Endodermal cell (in vitro differentiated cells): ENCODE measurements around the gene CCT2. TPM values are rescaled to one million over a fixed set of nuclear protein-coding genes. Genes with fewer than 3 reads are reported as not detected.

Experiments used
- DNase-seq: peaks from one replicate; pipeline ENCODE4 v3.0.0-alpha.2; 2017
- H3K27ac ChIP-seq: 2 replicates; pipeline ENCODE4 v1.5.1; 2013; ENCODE audit warnings: mild to moderate bottlenecking, low read depth, low read length, moderate library complexity
- H3K27me3 ChIP-seq: 2 replicates; pipeline ENCODE4 v1.6.1; 2013; ENCODE audit warnings: mild to moderate bottlenecking, low read length, moderate library complexity; ENCODE audit not compliant: insufficient read depth, control insufficient read depth, poor library complexity, severe bottlenecking
- H3K36me3 ChIP-seq: 2 replicates; pipeline ENCODE4 v1.7.0; 2013; ENCODE audit warnings: mild to moderate bottlenecking, low read length, moderate library complexity; ENCODE audit not compliant: control insufficient read depth, insufficient read depth
- H3K4me1 ChIP-seq: one replicate; pipeline ENCODE4 v1.7.0; 2013; ENCODE audit warnings: low read length; ENCODE audit not compliant: control insufficient read depth, insufficient read depth
- H3K4me3 ChIP-seq: 2 replicates; pipeline ENCODE4 v1.5.1; 2013; ENCODE audit warnings: mild to moderate bottlenecking, low read length, moderate library complexity
- H3K9ac ChIP-seq: 2 replicates; pipeline ENCODE4 v1.6.1; 2013; ENCODE audit warnings: mild to moderate bottlenecking, low read length, moderate library complexity; ENCODE audit not compliant: poor library complexity, severe bottlenecking; ENCODE audit errors: extremely low read depth
- H3K9me3 ChIP-seq: 2 replicates; pipeline ENCODE4 v1.6.1; 2013; ENCODE audit warnings: mild to moderate bottlenecking, low read length, moderate library complexity; ENCODE audit not compliant: control insufficient read depth
- H3K27ac Mint-ChIP-seq: 2 replicates; pipeline ENCODE4 v1.8.0; 2020; ENCODE audit warnings: mixed read lengths
- H3K27me3 Mint-ChIP-seq: 2 replicates; pipeline ENCODE4 v1.8.0; 2021; ENCODE audit warnings: mild to moderate bottlenecking, mixed read lengths; ENCODE audit not compliant: insufficient read depth
- H3K36me3 Mint-ChIP-seq: 2 replicates; pipeline ENCODE4 v1.8.0; 2020; ENCODE audit warnings: low read depth, mixed read lengths
- H3K4me1 Mint-ChIP-seq: 2 replicates; pipeline ENCODE4 v1.8.0; 2020; ENCODE audit warnings: mixed read lengths
- H3K4me3 Mint-ChIP-seq: 2 replicates; pipeline ENCODE4 v1.8.0; 2020; ENCODE audit warnings: mild to moderate bottlenecking, moderate library complexity, mixed read lengths
- H3K9me3 Mint-ChIP-seq: 2 replicates; pipeline ENCODE4 v1.8.0; 2020; ENCODE audit warnings: mild to moderate bottlenecking, mixed read lengths
- WGBS, 2 experiments: methylation state at CpG; one replicate each; pipeline versions ENCODE4 v1.1.5 to v1.1.7; 2013; ENCODE audit warnings: missing lambda C conversion rate in 2 of 2, mixed read lengths in 1 of 2; ENCODE audit not compliant: insufficient coverage in 1 of 2, insufficient read length in 1 of 2; 5-methylcytosine and 5-hydroxymethylcytosine counted together
- total RNA-seq, 2 donors: library from RNA; stranded (reverse); fragmentation: NEBNext Ultra II Directional in 1 of 2; extraction: Animal tissue kit (Norgen Biotek cat#: 25700) in 1 of 2; gene quantifications; 2 replicates in 1 of 2; 3 replicates in 1 of 2; pipeline ENCODE4 v1.2.1, GENCODE V29; 2021
- TF ChIP-seq, protein P1 (sequence below): fragments of 200-600 bp; sonication (generic); conservative IDR thresholded peaks from 2 replicates; pipeline ENCODE4 v1.5.0; 2021; ENCODE audit warnings: antibody characterized with exemption, mild to moderate bottlenecking

The CCT2 gene
- total RNA-seq, 2 donors from 2014 or later = 284 to 319 TPM

- TF ChIP-seq, protein P1, sequence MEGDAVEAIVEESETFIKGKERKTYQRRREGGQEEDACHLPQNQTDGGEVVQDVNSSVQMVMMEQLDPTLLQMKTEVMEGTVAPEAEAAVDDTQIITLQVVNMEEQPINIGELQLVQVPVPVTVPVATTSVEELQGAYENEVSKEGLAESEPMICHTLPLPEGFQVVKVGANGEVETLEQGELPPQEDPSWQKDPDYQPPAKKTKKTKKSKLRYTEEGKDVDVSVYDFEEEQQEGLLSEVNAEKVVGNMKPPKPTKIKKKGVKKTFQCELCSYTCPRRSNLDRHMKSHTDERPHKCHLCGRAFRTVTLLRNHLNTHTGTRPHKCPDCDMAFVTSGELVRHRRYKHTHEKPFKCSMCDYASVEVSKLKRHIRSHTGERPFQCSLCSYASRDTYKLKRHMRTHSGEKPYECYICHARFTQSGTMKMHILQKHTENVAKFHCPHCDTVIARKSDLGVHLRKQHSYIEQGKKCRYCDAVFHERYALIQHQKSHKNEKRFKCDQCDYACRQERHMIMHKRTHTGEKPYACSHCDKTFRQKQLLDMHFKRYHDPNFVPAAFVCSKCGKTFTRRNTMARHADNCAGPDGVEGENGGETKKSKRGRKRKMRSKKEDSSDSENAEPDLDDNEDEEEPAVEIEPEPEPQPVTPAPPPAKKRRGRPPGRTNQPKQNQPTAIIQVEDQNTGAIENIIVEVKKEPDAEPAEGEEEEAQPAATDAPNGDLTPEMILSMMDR = no peak
- no peaks in the 10 kb centered on the region for H3K27me3 Mint-ChIP-seq
- DNase-seq = no peak
- no peak overlapping the region for H3K27ac Mint-ChIP-seq
- Histone ChIP-seq H3K27ac (no peak overlapping the region), H3K36me3 (peaks cover 73% of the 10 kb centered on the region), H3K9ac (no peak overlapping the region), H3K4me3 (no peak overlapping the region), H3K4me1 (no peaks in the 10 kb centered on the region), H3K27me3 (no peaks in the 10 kb centered on the region), H3K9me3 (no peaks in the 10 kb centered on the region)
- no peak overlapping the region for H3K4me3 Mint-ChIP-seq
- 95 to 100% methylated on average over 4 of the region's 4 CpGs for WGBS, 2 experiments
- H3K36me3 Mint-ChIP-seq = peaks cover 66% of the 10 kb centered on the region
- H3K9me3 Mint-ChIP-seq = no peaks in the 10 kb centered on the region
- H3K4me1 Mint-ChIP-seq = no peaks in the 10 kb centered on the region
These were observed 3.3 kb downstream of the CCT2 start for GRCh38 chr12:69588527-69588926.

DNA sequence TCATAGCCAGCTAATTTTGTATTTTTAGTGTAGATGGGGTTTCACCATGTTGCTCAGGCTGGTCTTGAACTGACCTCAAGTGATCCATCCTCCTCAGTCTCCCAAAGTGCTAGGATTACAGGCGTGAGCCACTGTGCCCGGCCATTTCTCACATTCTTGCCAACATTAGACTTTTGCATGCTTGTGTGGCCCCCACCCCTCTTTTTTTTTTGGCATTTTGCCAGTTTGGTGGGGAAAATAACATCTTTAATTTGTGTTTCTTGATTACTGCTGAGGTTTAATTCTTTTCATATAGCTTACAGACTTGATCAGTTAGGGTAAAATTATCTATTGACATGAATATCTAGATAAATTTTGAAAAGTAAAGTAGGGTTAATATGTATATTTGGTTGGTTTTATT lies 3.8 kb downstream of the CCT2 start:
- H3K9me3 ChIP-seq = no peaks in the 10 kb centered on the region
- H3K36me3 ChIP-seq = peaks cover 79% of the 10 kb centered on the region
- H3K36me3 Mint-ChIP-seq = peaks cover 72% of the 10 kb centered on the region
- H3K27me3 Mint-ChIP-seq = no peaks in the 10 kb centered on the region
- WGBS, 2 experiments = 100% methylated on average over 2 of the region's 2 CpGs
- H3K27me3 ChIP-seq = no peaks in the 10 kb centered on the region
- H3K4me3 ChIP-seq = no peak overlapping the region
- H3K9me3 Mint-ChIP-seq = no peaks in the 10 kb centered on the region
- TF ChIP-seq, protein P1 = no peak
- H3K27ac ChIP-seq = no peak overlapping the region
- no peak overlapping the region for H3K4me3 Mint-ChIP-seq
- no peaks in the 10 kb centered on the region for H3K4me1 ChIP-seq
- H3K9ac ChIP-seq = no peak overlapping the region
- no peak overlapping the region for H3K27ac Mint-ChIP-seq
- H3K4me1 Mint-ChIP-seq = no peaks in the 10 kb centered on the region
- no peak for DNase-seq

DNA sequence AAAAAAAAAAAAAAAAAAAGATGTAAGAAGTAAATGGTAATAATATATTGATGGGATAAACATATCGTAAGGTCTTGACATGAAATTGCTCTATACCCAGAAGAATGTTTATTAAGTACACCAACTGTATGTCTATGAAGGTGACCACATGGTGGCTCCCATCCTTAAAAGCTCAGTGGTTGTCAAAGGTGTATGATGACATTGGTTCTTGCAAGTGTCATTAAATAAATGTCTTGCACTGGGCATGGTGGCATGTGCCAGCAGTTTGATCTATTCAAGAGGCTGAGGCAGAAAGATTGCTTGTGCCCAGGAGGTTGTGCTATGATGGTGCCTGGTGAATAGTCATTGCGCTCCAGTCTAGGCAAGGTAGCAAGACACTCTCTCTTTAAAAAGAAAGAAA lies 10.4 kb downstream of the CCT2 start:
- Histone ChIP-seq H3K27me3 (no peaks in the 10 kb centered on the region), H3K36me3 (peaks cover 100% of the 10 kb centered on the region), H3K4me3 (no peak overlapping the region), H3K27ac (no peak overlapping the region), H3K9ac (no peak overlapping the region), H3K4me1 (no peaks in the 10 kb centered on the region), H3K9me3 (no peaks in the 10 kb centered on the region)
- TF ChIP-seq, protein P1 = no peak
- H3K4me1 Mint-ChIP-seq = no peaks in the 10 kb centered on the region
- 71 to 94% methylated on average over 1 to 2 of the region's 2 CpGs for WGBS, 2 experiments
- no peak overlapping the region for H3K4me3 Mint-ChIP-seq
- no peak overlapping the region for H3K27ac Mint-ChIP-seq
- no peak for DNase-seq
- no peaks in the 10 kb centered on the region for H3K27me3 Mint-ChIP-seq
- H3K9me3 Mint-ChIP-seq = no peaks in the 10 kb centered on the region
- H3K36me3 Mint-ChIP-seq = peaks cover 85% of the 10 kb centered on the region
